H9 (cell line): ENCODE results near the gene FGFR4. TPM values are rescaled to one million over a fixed set of nuclear protein-coding genes. Genes with fewer than 3 reads are reported as not detected.

Source experiments
- DNase-seq: peaks from one replicate; pipeline ENCODE4 v3.0.0-alpha.2; 2017
- H2AFZ ChIP-seq: one replicate; pipeline ENCODE4 v1.6.1; 2013; ENCODE audit warnings: mild to moderate bottlenecking, low read length, control low read depth, moderate library complexity
- H2AK5ac ChIP-seq: 2 replicates; pipeline ENCODE4 v1.6.1; 2013; ENCODE audit warnings: low read length, control low read depth, mixed read lengths; ENCODE audit not compliant: insufficient read length
- H2BK120ac ChIP-seq: one replicate; pipeline ENCODE4 v1.6.1; 2013; ENCODE audit warnings: low read depth, mild to moderate bottlenecking, low read length, control low read depth, inconsistent platforms; ENCODE audit not compliant: poor library complexity, severe bottlenecking
- H2BK12ac ChIP-seq: 2 replicates; pipeline ENCODE4 v1.6.1; 2013; ENCODE audit warnings: low read length, control low read depth, mixed read lengths, low read depth; ENCODE audit not compliant: insufficient read length
- H2BK15ac ChIP-seq: 2 replicates; pipeline ENCODE4 v1.6.1; 2013; ENCODE audit warnings: low read depth, low read length, control low read depth
- H2BK20ac ChIP-seq: one replicate; pipeline ENCODE4 v1.6.1; 2013; ENCODE audit warnings: low read depth, mild to moderate bottlenecking, low read length, control low read depth, inconsistent platforms; ENCODE audit not compliant: poor library complexity, severe bottlenecking
- H2BK5ac ChIP-seq: 2 replicates; pipeline ENCODE4 v1.6.1; 2013; ENCODE audit warnings: low read length, control low read depth, mixed read lengths; ENCODE audit not compliant: insufficient read length
- H3K14ac ChIP-seq: 2 replicates; pipeline ENCODE4 v1.6.1; 2013; ENCODE audit warnings: low read length, control low read depth; ENCODE audit not compliant: insufficient read depth
- H3K18ac ChIP-seq: 2 replicates; pipeline ENCODE4 v1.6.1; 2013; ENCODE audit warnings: low read depth, mild to moderate bottlenecking, mixed read lengths, low read length, control low read depth; ENCODE audit not compliant: insufficient read length
- H3K23ac ChIP-seq: 2 replicates; pipeline ENCODE4 v1.6.1; 2013; ENCODE audit warnings: low read length, control low read depth, mixed read lengths, low read depth; ENCODE audit not compliant: insufficient read length
- H3K23me2 ChIP-seq: 2 replicates; pipeline ENCODE4 v1.6.1; 2013; ENCODE audit warnings: low read depth, mild to moderate bottlenecking, mixed read lengths, low read length, control low read depth; ENCODE audit not compliant: insufficient read length, poor library complexity, severe bottlenecking
- H3K27ac ChIP-seq: 2 replicates; pipeline ENCODE4 v1.5.1; 2013; ENCODE audit warnings: low read length, control low read depth, mixed read lengths, low read depth; ENCODE audit not compliant: insufficient read length
- H3K27me3 ChIP-seq: 2 replicates; pipeline ENCODE4 v1.6.1; 2013; ENCODE audit warnings: low read length, control low read depth, inconsistent platforms; ENCODE audit not compliant: insufficient read depth
- H3K4ac ChIP-seq: 2 replicates; pipeline ENCODE4 v1.6.1; 2013; ENCODE audit warnings: low read depth, mild to moderate bottlenecking, control low read depth, inconsistent platforms, low read length, moderate library complexity
- H3K4me1 ChIP-seq: 2 replicates; pipeline ENCODE4 v1.6.1; 2013; ENCODE audit warnings: low read length, control low read depth, inconsistent platforms; ENCODE audit not compliant: insufficient read depth
- H3K4me2 ChIP-seq: 2 replicates; pipeline ENCODE4 v1.6.1; 2013; ENCODE audit warnings: low read length, control low read depth, mixed read lengths; ENCODE audit not compliant: insufficient read length, insufficient read depth
- H3K56ac ChIP-seq: 2 replicates; pipeline ENCODE4 v1.6.1; 2013; ENCODE audit warnings: low read depth, mild to moderate bottlenecking, mixed read lengths, low read length, control low read depth; ENCODE audit not compliant: insufficient read length
- H3K79me1 ChIP-seq: 2 replicates; pipeline ENCODE4 v1.6.1; 2013; ENCODE audit warnings: low read depth, mild to moderate bottlenecking, moderate library complexity, low read length, control low read depth, inconsistent platforms; ENCODE audit not compliant: insufficient read depth, poor library complexity, severe bottlenecking
- H3K79me2 ChIP-seq: 2 replicates; pipeline ENCODE4 v1.6.1; 2013; ENCODE audit warnings: low read length, control low read depth, inconsistent platforms; ENCODE audit not compliant: insufficient read depth
- H3K9ac ChIP-seq: 2 replicates; pipeline ENCODE4 v1.6.1; 2013; ENCODE audit warnings: low read length, control low read depth, mixed read lengths; ENCODE audit not compliant: insufficient read length; ENCODE audit errors: extremely low read depth
- H3K9me3 ChIP-seq: one replicate; pipeline ENCODE4 v1.6.1; 2013; ENCODE audit warnings: low read depth, low read length, inconsistent platforms; ENCODE audit not compliant: control insufficient read depth
- H3T11ph ChIP-seq: one replicate; pipeline ENCODE4 v1.6.1; 2013; ENCODE audit warnings: mild to moderate bottlenecking, low read length, control low read depth, inconsistent platforms
- H4K20me1 ChIP-seq: one replicate; pipeline ENCODE4 v1.6.1; 2013; ENCODE audit not compliant: control insufficient read depth, insufficient read length, insufficient read depth
- H4K5ac ChIP-seq: 2 replicates; pipeline ENCODE4 v1.6.1; 2013; ENCODE audit warnings: low read depth, mild to moderate bottlenecking, mixed read lengths, low read length, control low read depth; ENCODE audit not compliant: insufficient read length
- H4K8ac ChIP-seq: replicated peaks from 2 replicates; pipeline ENCODE4 v1.6.1; 2013; ENCODE audit warnings: low read length, control low read depth, mixed read lengths, low read depth; ENCODE audit not compliant: insufficient read length
- H4K91ac ChIP-seq: 2 replicates; pipeline ENCODE4 v1.6.1; 2013; ENCODE audit warnings: low read depth, mild to moderate bottlenecking, moderate library complexity, mixed read lengths, low read length, control low read depth; ENCODE audit not compliant: insufficient read length
- H3K27ac Mint-ChIP-seq, 3 experiments: 2 replicates in 2 of 3; 3 replicates in 1 of 3; pipeline ENCODE4 v1.8.0; 2020 to 2021; ENCODE audit warnings: mixed read lengths in 3 of 3, mild to moderate bottlenecking in 1 of 3, moderate library complexity in 1 of 3
- H3K27me3 Mint-ChIP-seq: 2 replicates; pipeline ENCODE4 v1.8.0; 2021; ENCODE audit warnings: low read depth, mild to moderate bottlenecking, moderate library complexity, mixed read lengths
- H3K36me3 Mint-ChIP-seq, 3 experiments: 2 replicates in 2 of 3; 3 replicates in 1 of 3; pipeline ENCODE4 v1.8.0; 2020 to 2021; ENCODE audit warnings: low read depth in 3 of 3, mixed read lengths in 3 of 3; ENCODE audit not compliant: insufficient read depth in 1 of 3
- H3K4me1 Mint-ChIP-seq, 2 experiments: 2 replicates each; pipeline ENCODE4 v1.8.0; 2020; ENCODE audit warnings: mixed read lengths in 2 of 2
- H3K4me3 Mint-ChIP-seq, 2 experiments: 2 replicates in 1 of 2; 3 replicates in 1 of 2; pipeline ENCODE4 v1.8.0; 2020 to 2021; ENCODE audit warnings: mild to moderate bottlenecking in 2 of 2, mixed read lengths in 2 of 2, moderate library complexity in 1 of 2
- H3K9me3 Mint-ChIP-seq, 2 experiments: 2 replicates in 1 of 2; 3 replicates in 1 of 2; pipeline ENCODE4 v1.8.0; 2020; ENCODE audit warnings: mild to moderate bottlenecking in 2 of 2, mixed read lengths in 2 of 2, moderate library complexity in 1 of 2
- WGBS: extraction: QIAGEN DNeasy Blood & Tissue Kit; methylation state at CpG from one replicate; pipeline ENCODE4 v1.1.7; 2013; ENCODE audit warnings: missing lambda C conversion rate, low lambda C conversion rate, mixed read lengths; ENCODE audit not compliant: insufficient read length; ENCODE audit errors: extremely low coverage; 5-methylcytosine and 5-hydroxymethylcytosine counted together
- total RNA-seq: library from RNA; stranded (reverse); gene quantifications from 2 replicates; pipeline ENCODE4 v1.2.1, GENCODE V29; 2021
- TF ChIP-seq, protein P1 (sequence below): fragments of 200-600 bp; sonication (generic); conservative IDR thresholded peaks from 3 replicates; pipeline ENCODE4 v1.8.0; 2021; ENCODE audit warnings: antibody characterized with exemption, mild to moderate bottlenecking

FGFR4 gene
- total RNA-seq, 1 experiment from 2014 or later: 52.8 TPM

DNA sequence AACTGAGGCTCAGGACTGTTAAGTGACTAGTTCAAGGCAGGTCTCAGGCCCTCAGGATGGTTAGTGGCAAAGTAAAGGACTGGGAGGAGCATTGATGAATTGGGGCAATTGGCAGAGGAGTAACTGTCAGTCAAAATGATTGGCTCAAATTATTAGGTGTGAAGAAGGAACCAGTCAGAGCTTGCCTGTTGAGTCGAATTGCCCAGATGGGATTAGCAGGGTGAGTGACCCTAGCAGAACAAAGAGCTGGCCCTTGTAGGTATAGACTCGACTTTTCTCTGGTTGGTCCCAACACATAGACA is 44.3 kb downstream of the FGFR4 start:
- H4K8ac ChIP-seq: no peak overlapping the region
- WGBS: no CpG with 5 or more reads among the region's 2 CpGs
- H4K20me1 ChIP-seq: no peaks in the 10 kb centered on the region
- H3K27me3 ChIP-seq: no peaks in the 10 kb centered on the region
- no peak overlapping the region for H3K4ac ChIP-seq
- H3K27me3 Mint-ChIP-seq: peaks cover 7% of the 10 kb centered on the region
- TF ChIP-seq, protein P1, sequence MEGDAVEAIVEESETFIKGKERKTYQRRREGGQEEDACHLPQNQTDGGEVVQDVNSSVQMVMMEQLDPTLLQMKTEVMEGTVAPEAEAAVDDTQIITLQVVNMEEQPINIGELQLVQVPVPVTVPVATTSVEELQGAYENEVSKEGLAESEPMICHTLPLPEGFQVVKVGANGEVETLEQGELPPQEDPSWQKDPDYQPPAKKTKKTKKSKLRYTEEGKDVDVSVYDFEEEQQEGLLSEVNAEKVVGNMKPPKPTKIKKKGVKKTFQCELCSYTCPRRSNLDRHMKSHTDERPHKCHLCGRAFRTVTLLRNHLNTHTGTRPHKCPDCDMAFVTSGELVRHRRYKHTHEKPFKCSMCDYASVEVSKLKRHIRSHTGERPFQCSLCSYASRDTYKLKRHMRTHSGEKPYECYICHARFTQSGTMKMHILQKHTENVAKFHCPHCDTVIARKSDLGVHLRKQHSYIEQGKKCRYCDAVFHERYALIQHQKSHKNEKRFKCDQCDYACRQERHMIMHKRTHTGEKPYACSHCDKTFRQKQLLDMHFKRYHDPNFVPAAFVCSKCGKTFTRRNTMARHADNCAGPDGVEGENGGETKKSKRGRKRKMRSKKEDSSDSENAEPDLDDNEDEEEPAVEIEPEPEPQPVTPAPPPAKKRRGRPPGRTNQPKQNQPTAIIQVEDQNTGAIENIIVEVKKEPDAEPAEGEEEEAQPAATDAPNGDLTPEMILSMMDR: no peak
- peaks cover 13% of the 10 kb centered on the region; the same call in 1 of the 2 replicates for H3K79me2 ChIP-seq
- H3K56ac ChIP-seq: no peak overlapping the region
- H3K23me2 ChIP-seq: peaks cover 18% of the 10 kb centered on the region
- H3K79me1 ChIP-seq: no peaks in the 10 kb centered on the region
- no peak overlapping the region for H2BK120ac ChIP-seq
- H3K4me1 Mint-ChIP-seq: peaks cover 28 to 34% of the 10 kb centered on the region in 2 experiments
- H3K9ac ChIP-seq: no peak overlapping the region
- H2AFZ ChIP-seq: no peak overlapping the region
- no peak for DNase-seq
- no peak overlapping the region; a peak in 2 of 7 replicates for H3K27ac Mint-ChIP-seq
- no peak overlapping the region for H3K4me2 ChIP-seq
- no peak overlapping the region for H3K14ac ChIP-seq
- no peak overlapping the region for H4K5ac ChIP-seq
- H2BK20ac ChIP-seq: no peak overlapping the region
- H3K9me3 ChIP-seq: no peaks in the 10 kb centered on the region
- no peak overlapping the region for H4K91ac ChIP-seq
- H3T11ph ChIP-seq: no peak overlapping the region
- H2AK5ac ChIP-seq: no peak overlapping the region
- H2BK12ac ChIP-seq: no peak overlapping the region
- H2BK5ac ChIP-seq: no peak overlapping the region
- peaks cover 16% of the 10 kb centered on the region for H3K4me1 ChIP-seq
- H3K36me3 Mint-ChIP-seq: peaks cover 13 to 15% (median 15%) of the 10 kb centered on the region in 3 experiments
- no peak overlapping the region for H2BK15ac ChIP-seq
- H3K18ac ChIP-seq: no peak overlapping the region
- H3K9me3 Mint-ChIP-seq: no peaks in the 10 kb centered on the region
- peak overlapping the region; percentile 84 to 89 for H3K4me3 Mint-ChIP-seq
- no peak overlapping the region for H3K23ac ChIP-seq
- H3K27ac ChIP-seq: no peak overlapping the region
